Measurements from ENCODE around the gene PDCD5.
"Not testable (repeated sequence)": the region's sequence is repeated elsewhere in the genome, so short reads cannot be mapped to it uniquely, and the experiment has no call there.

PDCD5 gene

GRCh38 chr19:32576790-32577189 is 4.2 kb upstream of the PDCD5 start:
- DNase-seq (ENCODE audit: low spot score) = no peak

GRCh38 chr19:32580353-32580900 is 563 bp upstream of the PDCD5 start:
- no peak for DNase-seq (ENCODE audit: low spot score)

DNA sequence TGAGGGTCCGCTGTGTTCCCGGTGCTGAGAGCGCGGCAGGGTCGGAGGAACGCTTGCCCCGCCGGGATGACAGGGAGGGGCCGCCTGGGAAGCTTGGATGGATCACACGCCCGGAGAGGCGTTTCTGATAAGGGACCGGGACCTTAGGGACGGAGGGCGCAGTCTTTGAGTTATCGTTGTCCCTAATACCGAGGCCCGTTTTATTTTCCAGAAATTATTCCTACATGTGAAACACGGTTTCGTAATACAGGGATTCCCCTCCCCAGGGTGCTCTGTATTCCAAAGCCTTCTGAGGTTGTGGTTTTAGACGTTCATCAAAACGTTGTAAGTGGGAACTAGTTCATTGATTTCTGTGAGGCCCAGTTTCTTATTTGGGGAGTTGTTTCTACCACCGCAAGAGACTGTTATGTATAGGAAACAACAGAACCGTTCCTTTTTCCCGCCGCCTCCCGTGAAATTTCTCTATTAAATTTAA is 752 bp downstream of the PDCD5 start:
- peak; percentile 32 for DNase-seq (ENCODE audit: low spot score)

DNA sequence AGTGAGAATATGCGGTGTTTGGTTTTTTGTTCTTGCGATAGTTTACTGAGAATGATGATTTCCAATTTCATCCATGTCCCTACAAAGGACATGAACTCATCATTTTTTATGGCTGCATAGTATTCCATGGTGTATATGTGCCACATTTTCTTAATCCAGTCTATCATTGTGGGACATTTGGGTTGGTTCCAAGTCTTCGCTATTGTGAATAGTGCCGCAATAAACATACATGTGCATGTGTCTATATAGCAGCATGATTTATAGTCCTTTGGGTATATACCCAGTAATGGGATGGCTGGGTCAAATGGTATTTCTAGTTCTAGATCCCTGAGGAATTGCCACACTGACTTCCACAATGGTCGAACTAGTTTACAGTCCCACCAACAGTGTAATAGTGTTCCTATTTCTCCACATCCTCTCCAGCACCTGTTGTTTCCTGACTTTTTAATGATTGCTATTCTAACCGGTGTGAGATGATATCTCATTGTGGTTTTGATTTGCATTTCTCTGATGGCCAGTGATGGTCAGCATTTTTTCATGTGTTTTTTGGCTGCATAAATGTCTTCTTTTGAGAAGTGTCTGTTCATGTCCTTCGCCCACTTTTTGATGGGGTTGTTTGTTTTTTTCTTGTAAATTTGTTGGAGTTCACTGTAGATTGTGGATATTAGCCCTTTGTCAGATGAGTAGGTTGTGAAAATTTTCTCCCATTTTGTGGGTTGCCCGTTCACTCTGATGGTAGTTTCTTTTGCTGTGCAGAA is 6.9 kb downstream of the PDCD5 start:
- not testable (repeated sequence) for DNase-seq (ENCODE audit: low spot score)

DNA sequence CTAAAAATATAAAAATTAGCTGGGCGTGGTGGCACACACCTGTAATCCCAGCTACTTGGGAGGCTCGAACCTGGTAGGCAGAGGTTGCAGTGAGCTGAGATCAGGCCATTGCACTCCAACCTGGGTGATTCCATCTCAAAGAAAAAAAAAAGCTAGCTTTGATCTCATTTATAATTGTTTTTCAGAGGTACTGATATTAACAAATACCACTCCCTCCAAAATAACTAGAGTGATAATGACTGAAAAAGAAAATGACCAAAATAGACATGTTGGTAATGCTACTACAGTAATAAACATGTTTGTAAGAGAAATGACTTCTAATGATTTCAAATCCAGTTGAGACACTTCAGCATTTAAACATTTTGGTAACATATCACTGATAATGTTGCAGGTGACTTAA is 13.0 kb downstream of the PDCD5 start:
- no peak for DNase-seq (ENCODE audit: low spot score)

GRCh38 chr19:32595491-32595890 is 14.5 kb downstream of the PDCD5 start:
- no peak for DNase-seq (ENCODE audit: low spot score)

- DNase-seq (ENCODE audit: low spot score) = no peak
Observed at GRCh38 chr19:32598022-32598421, 17.0 kb downstream of the PDCD5 start.

GRCh38 chr19:32599258-32599657 is 18.3 kb downstream of the PDCD5 start:
- no peak for DNase-seq (ENCODE audit: low spot score)

GRCh38 chr19:32599736-32600157 is 18.8 kb downstream of the PDCD5 start:
- peak; percentile 73 for DNase-seq (ENCODE audit: low spot score)

DNA sequence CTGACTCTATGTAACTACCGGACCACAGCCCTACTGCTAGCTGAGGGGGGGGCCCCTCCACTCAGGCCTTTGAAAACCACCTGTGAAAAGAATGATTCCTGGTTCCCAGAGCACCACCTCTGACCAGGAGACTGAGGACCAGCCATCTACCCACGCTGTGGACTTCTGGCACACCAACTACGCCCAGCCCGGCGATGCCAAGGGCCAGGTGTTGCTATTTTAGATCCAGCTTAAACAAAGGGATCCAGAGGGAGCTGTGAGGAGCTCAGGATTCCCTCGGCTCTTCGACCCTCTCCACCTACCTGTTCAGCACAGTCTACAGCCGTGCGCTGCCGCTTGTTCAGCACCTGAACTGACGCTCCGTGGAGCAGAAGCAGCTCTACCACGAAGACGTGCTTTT is 23.0 kb downstream of the PDCD5 start:
- DNase-seq (ENCODE audit: low spot score) = no peak

- no peak for DNase-seq (ENCODE audit: low spot score)
Observed at GRCh38 chr19:32605544-32605943, 24.6 kb downstream of the PDCD5 start.

DNA sequence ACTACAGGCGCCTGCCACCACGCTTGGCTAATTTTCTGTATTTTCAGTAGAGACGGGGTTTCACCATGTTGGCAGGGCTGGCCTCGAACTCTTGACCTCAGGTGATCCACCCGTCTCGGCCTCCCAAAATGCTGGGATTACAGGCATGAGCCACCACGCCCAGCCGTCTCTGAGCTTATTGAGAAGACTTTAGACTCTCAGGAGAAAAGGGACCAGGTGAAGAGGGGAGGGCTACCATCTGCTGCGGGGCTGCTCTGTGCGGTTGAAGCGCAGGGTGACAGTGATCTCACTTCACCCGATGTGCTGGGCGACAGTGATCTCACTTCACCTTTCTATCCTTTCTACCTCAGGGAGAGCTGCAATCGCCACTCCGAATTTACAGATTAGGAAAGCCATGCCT is 25.3 kb downstream of the PDCD5 start:
- DNase-seq (ENCODE audit: low spot score) = no peak

GRCh38 chr19:32607479-32607878 is 26.5 kb downstream of the PDCD5 start:
- DNase-seq (ENCODE audit: low spot score) = no peak

DNA sequence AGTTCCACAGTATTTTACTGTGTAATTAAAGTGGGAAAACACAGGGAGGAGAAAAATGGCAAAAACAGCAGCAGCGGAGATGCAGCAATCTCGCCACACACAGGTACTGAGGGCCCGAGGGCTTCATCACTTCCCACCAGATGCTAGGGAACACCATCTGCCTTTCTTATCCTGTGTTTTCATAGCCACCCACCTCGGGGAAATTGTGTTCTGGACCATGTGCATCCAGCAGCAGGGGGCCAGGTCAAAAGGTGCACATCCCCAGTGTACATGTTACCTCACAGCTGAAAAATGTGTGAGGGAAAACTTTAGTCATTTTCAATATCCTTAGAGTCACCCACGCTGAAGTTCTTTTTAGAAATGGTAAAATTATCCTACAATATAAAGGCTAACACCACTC is 30.2 kb downstream of the PDCD5 start:
- no peak for DNase-seq (ENCODE audit: low spot score)

- no peak for DNase-seq (ENCODE audit: low spot score)
Observed at GRCh38 chr19:32613008-32613407, 32.0 kb downstream of the PDCD5 start.

- DNase-seq (ENCODE audit: low spot score) = no peak
Observed at GRCh38 chr19:32614916-32615315, 33.9 kb downstream of the PDCD5 start.

DNA sequence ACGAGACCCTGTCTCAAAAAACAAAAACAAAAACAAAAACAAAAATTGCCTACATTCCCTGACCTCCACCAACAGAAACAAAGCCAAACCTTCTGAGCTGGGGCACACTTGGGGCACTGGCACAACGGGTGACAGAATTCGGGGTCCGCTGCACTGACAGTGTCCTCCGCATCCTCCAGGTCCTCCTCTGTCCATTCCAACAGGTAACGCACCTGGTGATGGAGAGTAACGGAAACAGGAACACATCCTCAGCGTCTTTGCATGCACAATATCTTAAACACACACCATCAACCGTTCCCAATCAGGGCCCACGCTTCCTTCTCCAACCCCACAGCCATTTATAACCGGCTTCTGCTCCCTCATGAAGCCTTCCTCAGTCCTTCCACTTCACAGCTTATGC is 34.6 kb downstream of the PDCD5 start:
- no peak for DNase-seq (ENCODE audit: low spot score)

DNA sequence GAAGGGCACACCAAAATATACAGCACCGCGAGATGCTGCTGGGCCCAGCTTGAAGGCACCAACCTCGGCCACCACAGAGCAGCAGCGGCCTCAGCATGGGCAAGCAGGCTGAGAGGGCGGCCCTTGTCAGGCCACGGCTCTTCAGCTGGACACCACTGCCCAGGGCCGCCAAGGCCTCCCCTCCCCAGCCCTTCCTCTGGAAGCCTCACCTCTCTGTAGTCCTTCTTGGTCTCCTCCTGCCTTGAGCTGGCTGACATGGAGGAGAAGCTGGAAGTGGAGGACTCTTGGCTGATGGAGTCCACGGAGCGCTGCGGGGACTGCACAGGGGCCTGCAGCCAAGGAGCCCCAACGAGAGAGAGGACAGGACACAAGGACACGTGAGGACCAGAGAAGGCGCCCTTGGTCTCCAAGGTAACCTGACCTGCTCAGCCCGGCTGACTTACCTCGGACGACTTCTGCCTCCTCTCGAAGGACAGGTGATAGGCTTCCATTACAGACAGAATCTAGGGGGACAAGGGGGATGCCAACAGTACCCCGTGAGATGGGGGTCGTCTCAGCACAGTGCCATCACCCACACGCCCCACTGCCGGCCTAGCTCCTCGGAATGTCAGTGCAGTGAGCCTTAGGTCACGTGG is 38.2 kb downstream of the PDCD5 start:
- DNase-seq (ENCODE audit: low spot score) = no peak

- DNase-seq (ENCODE audit: low spot score) = no peak
Observed at GRCh38 chr19:32622002-32622401, 41.0 kb downstream of the PDCD5 start.

- no peak for DNase-seq (ENCODE audit: low spot score)
Observed at GRCh38 chr19:32624410-32624809, 43.4 kb downstream of the PDCD5 start.

DNA sequence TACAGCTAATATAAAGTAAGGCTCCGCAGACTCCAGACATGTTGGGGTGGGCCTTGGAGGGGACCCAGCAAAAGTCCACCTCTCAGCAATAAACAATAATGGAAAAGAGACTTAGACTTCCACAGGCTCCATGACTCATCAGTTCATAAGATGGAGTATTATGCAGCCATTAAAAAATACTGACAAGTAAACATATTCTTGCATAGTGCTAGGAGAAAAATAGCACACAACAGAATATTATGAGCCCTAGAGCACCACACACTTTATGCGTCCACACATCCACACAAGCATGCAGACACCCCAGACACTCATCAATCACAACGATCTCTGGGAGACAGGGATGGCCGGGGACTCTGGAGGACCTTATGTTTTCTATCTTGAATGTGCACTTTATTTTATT is 46.0 kb downstream of the PDCD5 start:
- no peak for DNase-seq (ENCODE audit: low spot score)

DNA sequence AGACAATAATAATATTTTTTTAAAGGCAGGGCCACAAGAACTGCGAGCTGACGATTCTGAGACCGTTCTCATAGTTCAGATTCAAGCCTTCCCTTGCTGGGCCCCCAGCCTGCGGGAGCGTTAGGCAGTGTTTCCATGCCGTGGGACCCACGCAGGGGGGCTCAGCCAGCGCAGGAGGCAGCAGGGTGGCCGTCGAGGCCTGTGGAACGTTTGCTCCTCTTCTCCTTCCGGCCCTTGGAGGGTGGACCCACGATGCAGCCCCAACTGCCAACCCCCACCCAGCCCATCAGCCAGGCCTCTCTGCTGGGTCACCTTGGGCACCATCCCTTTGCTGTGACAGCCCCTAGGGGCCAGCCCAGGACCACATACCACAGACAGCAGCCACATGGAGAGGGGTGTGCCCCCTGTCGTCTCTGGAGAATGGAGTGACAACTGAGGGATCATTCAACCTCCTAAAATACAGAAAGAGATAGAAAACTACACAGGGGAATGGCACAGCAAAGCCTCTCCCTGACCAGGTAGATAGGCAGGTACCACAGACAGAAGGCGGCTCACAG is 46.8 kb downstream of the PDCD5 start:
- no peak for DNase-seq (ENCODE audit: low spot score)

GRCh38 chr19:32630338-32630737 is 49.3 kb downstream of the PDCD5 start:
- no peak for DNase-seq (ENCODE audit: low spot score)
